H1 (cell line): Measurements from ENCODE around the gene SH2B2. TPM values are rescaled to one million over a fixed set of nuclear protein-coding genes. Genes with fewer than 3 reads are reported as not detected.
"Not testable (repeated sequence)": the region's sequence is repeated elsewhere in the genome, so short reads cannot be mapped to it uniquely, and the experiment has no call there.

Experiments
- CTCF ChIA-PET: fragments of 300-600 bp; sonication (Branson Sonifier 250); formaldehyde crosslinking; loops from one replicate; lab custom pipeline; 2021; ENCODE audit not compliant: partially characterized antibody; lab: Charles Lee
- POLR2A ChIA-PET: fragments of 300-600 bp; sonication (Branson Sonifier 250); formaldehyde crosslinking; loops from one replicate; lab custom pipeline; 2021; ENCODE audit warnings: inconsistent platforms; ENCODE audit not compliant: partially characterized antibody; lab: Charles Lee
- DNase-seq, 2 experiments: peaks; one replicate each; pipeline versions ENCODE4 v3.0.0 to v3.0.0-alpha.2; 2010 to 2022; ENCODE audit warnings: low spot score in 2 of 2, low read depth in 1 of 2, mixed read lengths in 1 of 2
- FAIRE-seq: peaks from 2 replicates; lab custom pipeline; 2011; peaks lifted over from hg19 to GRCh38; lab: Jason Lieb, UNC
- H2AFZ ChIP-seq: 2 replicates; pipeline ENCODE4 v1.8.1; 2012; ENCODE audit warnings: low read length, inconsistent platforms
- H2AK5ac ChIP-seq: 2 replicates; pipeline ENCODE4 v1.6.1; 2013; ENCODE audit warnings: low read depth, low read length
- H2BK120ac ChIP-seq: replicated peaks from 2 replicates; pipeline ENCODE3; 2013; ENCODE audit warnings: low read depth, low read length, inconsistent platforms
- H2BK12ac ChIP-seq: 2 replicates; pipeline ENCODE4 v1.6.1; 2013; ENCODE audit warnings: low read depth, low read length
- H2BK15ac ChIP-seq: 2 replicates; pipeline ENCODE4 v1.6.1; 2013; ENCODE audit warnings: low read length
- H2BK20ac ChIP-seq: 2 replicates; pipeline ENCODE4 v1.6.1; 2013; ENCODE audit warnings: low read length
- H2BK5ac ChIP-seq: 2 replicates; pipeline ENCODE4 v1.6.1; 2013; ENCODE audit warnings: low read depth, low read length
- H3K14ac ChIP-seq: 2 replicates; pipeline ENCODE4 v1.6.1; 2013; ENCODE audit warnings: inconsistent platforms; ENCODE audit not compliant: insufficient read length
- H3K18ac ChIP-seq: 2 replicates; pipeline ENCODE4 v1.6.1; 2013; ENCODE audit warnings: low read length; ENCODE audit errors: extremely low read depth
- H3K23ac ChIP-seq: 2 replicates; pipeline ENCODE4 v1.6.1; 2013; ENCODE audit warnings: inconsistent platforms; ENCODE audit not compliant: insufficient read length
- H3K23me2 ChIP-seq: 2 replicates; pipeline ENCODE4 v1.6.1; 2013; ENCODE audit warnings: low read depth, low read length
- H3K27ac ChIP-seq: 2 replicates; pipeline ENCODE4 v1.6.1; 2011; ENCODE audit warnings: low read depth, low read length, inconsistent platforms
- H3K27me3 ChIP-seq, 4 experiments: replicated peaks in 1 of 4; 1 replicate in 1 of 4; 2 replicates in 3 of 4; pipeline versions ENCODE4 v1.6.1 to v1.8.1; 2011 to 2013; ENCODE audit warnings: low read length in 3 of 4, mild to moderate bottlenecking in 3 of 4, inconsistent platforms in 2 of 4, mixed read lengths in 2 of 4, moderate library complexity in 1 of 4; ENCODE audit not compliant: control insufficient read depth in 3 of 4, insufficient read depth in 3 of 4; ENCODE audit errors: extremely low read depth in 1 of 4
- H3K36me3 ChIP-seq, 4 experiments: 2 replicates each; pipeline versions ENCODE4 v1.6.1 to v1.8.1; 2011 to 2013; ENCODE audit warnings: mild to moderate bottlenecking in 4 of 4, low read length in 3 of 4, moderate library complexity in 2 of 4, control low read depth in 1 of 4, inconsistent platforms in 1 of 4; ENCODE audit not compliant: insufficient read depth in 4 of 4, control insufficient read depth in 2 of 4
- H3K4ac ChIP-seq: replicated peaks from 2 replicates; pipeline ENCODE3; 2013; ENCODE audit warnings: low read length, low read depth, mixed read lengths, inconsistent platforms; ENCODE audit not compliant: insufficient read length
- H3K4me1 ChIP-seq, 4 experiments: replicated peaks in 1 of 4; 1 replicate in 1 of 4; 2 replicates in 3 of 4; pipeline versions ENCODE4 v1.6.1 to v1.8.1; 2011 to 2013; ENCODE audit warnings: low read length in 3 of 4, inconsistent platforms in 2 of 4, mixed read lengths in 1 of 4; ENCODE audit not compliant: insufficient read depth in 4 of 4, control insufficient read depth in 3 of 4
- H3K4me2 ChIP-seq, 2 experiments: 2 replicates each; pipeline versions ENCODE4 v1.6.1 to v1.8.1; 2011 to 2013; ENCODE audit warnings: low read depth in 2 of 2, low read length in 2 of 2, control low read depth in 1 of 2, inconsistent platforms in 1 of 2, mild to moderate bottlenecking in 1 of 2; ENCODE audit not compliant: insufficient read depth in 1 of 2
- H3K4me3 ChIP-seq, 4 experiments: fragments of 200-600, 300-600 bp in 1 of 4; sonication (generic), shearing (Covaris generic), sonication (Bioruptor Twin) in 1 of 4; 2 replicates each; pipeline versions ENCODE4 v1.5.1 to v1.8.1; 2011 to 2016; ENCODE audit warnings: low read length in 4 of 4, low read depth in 3 of 4, control low read depth in 2 of 4, inconsistent platforms in 2 of 4, mild to moderate bottlenecking in 2 of 4, mixed read lengths in 1 of 4, moderate library complexity in 1 of 4; ENCODE audit not compliant: insufficient read depth in 2 of 4; ENCODE audit errors: extremely low read depth in 1 of 4
- H3K56ac ChIP-seq: replicated peaks from 2 replicates; pipeline ENCODE3; 2013; ENCODE audit warnings: low read depth, mild to moderate bottlenecking, mixed read lengths, low read length, inconsistent platforms; ENCODE audit not compliant: insufficient read length
- H3K79me1 ChIP-seq: 2 replicates; pipeline ENCODE4 v1.6.1; 2013; ENCODE audit warnings: low read depth, low read length, control low read depth
- H3K79me2 ChIP-seq, 2 experiments: 2 replicates each; pipeline versions ENCODE4 v1.6.1 to v1.8.1; 2012 to 2013; ENCODE audit warnings: low read length in 2 of 2, mild to moderate bottlenecking in 2 of 2, inconsistent platforms in 1 of 2; ENCODE audit not compliant: insufficient read depth in 2 of 2, control insufficient read depth in 1 of 2
- H3K9ac ChIP-seq, 4 experiments: replicated peaks in 1 of 4; 1 replicate in 1 of 4; 2 replicates in 3 of 4; pipeline versions ENCODE4 v1.6.1 to v1.8.1; 2011 to 2013; ENCODE audit warnings: low read depth in 3 of 4, low read length in 3 of 4, control low read depth in 2 of 4, mild to moderate bottlenecking in 2 of 4, moderate library complexity in 2 of 4, inconsistent platforms in 1 of 4; ENCODE audit errors: extremely low read depth in 1 of 4
- H3K9me3 ChIP-seq, 2 experiments: 2 replicates each; pipeline versions ENCODE4 v1.6.1 to v1.8.1; 2012 to 2013; ENCODE audit warnings: mild to moderate bottlenecking in 2 of 2, moderate library complexity in 2 of 2, control low read depth in 1 of 2, inconsistent platforms in 1 of 2, low read depth in 1 of 2, low read length in 1 of 2, mixed read lengths in 1 of 2; ENCODE audit not compliant: insufficient read depth in 2 of 2
- H4K20me1 ChIP-seq, 2 experiments: replicated peaks in 1 of 2; 2 replicates each; pipeline versions ENCODE3 to v1.8.1; 2011 to 2013; ENCODE audit warnings: inconsistent platforms in 2 of 2, low read length in 2 of 2, mild to moderate bottlenecking in 1 of 2; ENCODE audit not compliant: insufficient read depth in 2 of 2, control insufficient read depth in 1 of 2
- H4K5ac ChIP-seq: 2 replicates; pipeline ENCODE4 v1.6.1; 2013; ENCODE audit warnings: low read length, low read depth, mixed read lengths, inconsistent platforms; ENCODE audit not compliant: insufficient read length
- H4K8ac ChIP-seq: 2 replicates; pipeline ENCODE4 v1.8.0; 2013; ENCODE audit warnings: mild to moderate bottlenecking, moderate library complexity, low read length, inconsistent platforms; ENCODE audit not compliant: insufficient read depth; ENCODE audit errors: extremely low read depth
- H4K91ac ChIP-seq: replicated peaks from 2 replicates; pipeline ENCODE3; 2013; ENCODE audit warnings: low read length, mixed read lengths, inconsistent platforms; ENCODE audit not compliant: insufficient read length
- WGBS, 2 experiments: shearing (Covaris generic) in 1 of 2; methylation state at CpG; one replicate each; pipeline versions ENCODE4 v1.1.6 to v1.1.7; 2013 to 2015; ENCODE audit warnings: low lambda C conversion rate in 2 of 2, mixed read lengths in 2 of 2, inconsistent platforms in 1 of 2, low coverage in 1 of 2, missing lambda C conversion rate in 1 of 2; ENCODE audit not compliant: insufficient replicate concordance in 2 of 2, insufficient coverage in 1 of 2, insufficient read length in 1 of 2; ENCODE audit errors: extremely low coverage in 1 of 2, missing lambda C conversion rate in 1 of 2; 5-methylcytosine and 5-hydroxymethylcytosine counted together
- polyA plus RNA-seq, 7 experiments: library from polyadenylated mRNA; depleted of rRNA in 3 of 7; stranded (reverse) in 5 of 7; unstranded in 2 of 7; fragments of >200 nt in 5 of 7; fragments of 200-250 nt in 2 of 7; gene quantifications; 1 replicate in 5 of 7; 2 replicates in 1 of 7; 4 replicates in 1 of 7; pipeline versions ENCODE4 v1.2.1 to v1.2.3, GENCODE V29; 2011 to 2013; ENCODE audit warnings: missing spikeins in 2 of 7, mixed read lengths in 2 of 7
- total RNA-seq: library from RNA; stranded (reverse); fragmentation: NEBNext Ultra II Directional; extraction: Animal tissue kit (Norgen Biotek cat#: 25700); gene quantifications from 2 replicates; pipeline ENCODE4 v1.2.1, GENCODE V29; 2021

SH2B2 gene
- total and polyA plus RNA-seq, 2 of the 8 experiments (the other 6 are each of a cell fraction or from before 2014, with no cell fraction given), result 11.5 to 18.7 TPM

DNA sequence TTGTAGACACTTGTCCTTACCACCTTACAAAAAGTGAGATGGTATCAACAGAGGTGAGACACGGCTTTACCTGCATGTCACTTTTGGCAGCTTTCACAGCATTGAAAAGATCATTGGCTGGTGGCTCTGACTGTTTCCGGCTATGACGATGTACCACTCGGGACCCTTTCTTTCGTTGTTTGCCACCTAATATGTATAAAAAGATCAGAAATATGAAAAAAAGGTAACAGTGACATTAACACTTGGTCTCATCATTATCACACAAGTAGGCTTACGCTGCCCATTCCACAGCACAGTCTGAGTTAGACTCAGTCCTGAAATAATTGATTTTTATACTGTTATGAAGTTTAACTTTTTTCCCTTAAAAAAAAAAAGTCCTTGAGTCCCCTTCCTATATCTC is 40.5 kb downstream of the SH2B2 start:
- H2AFZ ChIP-seq, POLR2A ChIA-PET, H3K23ac ChIP-seq, H3K27me3 ChIP-seq, H4K20me1 ChIP-seq, H3K18ac ChIP-seq, H2BK12ac ChIP-seq, H3K36me3 ChIP-seq, H3K9me3 ChIP-seq, H3K79me1 ChIP-seq, H3K27ac ChIP-seq, H2BK20ac ChIP-seq, H2AK5ac ChIP-seq, FAIRE-seq, H3K4me2 ChIP-seq, H3K4me3 ChIP-seq, H2BK5ac ChIP-seq, H4K8ac ChIP-seq, H3K56ac ChIP-seq, H2BK120ac ChIP-seq, H3K4me1 ChIP-seq, H4K5ac ChIP-seq, H4K91ac ChIP-seq, H3K79me2 ChIP-seq, H3K14ac ChIP-seq, H3K4ac ChIP-seq, H3K9ac ChIP-seq, H2BK15ac ChIP-seq, H3K23me2 ChIP-seq, DNase-seq: not testable (repeated sequence)
- 93% methylated on average over 6 of the region's 6 CpGs; no CpG with 5 or more reads in 1 of the 2 experiments for WGBS, 2 experiments
- CTCF ChIA-PET, result interaction anchor here (1.1 kb wide), 1 partner anchor 77 kb away, joined by 3 read pairs; no protein-coding TSS in a partner anchor

DNA sequence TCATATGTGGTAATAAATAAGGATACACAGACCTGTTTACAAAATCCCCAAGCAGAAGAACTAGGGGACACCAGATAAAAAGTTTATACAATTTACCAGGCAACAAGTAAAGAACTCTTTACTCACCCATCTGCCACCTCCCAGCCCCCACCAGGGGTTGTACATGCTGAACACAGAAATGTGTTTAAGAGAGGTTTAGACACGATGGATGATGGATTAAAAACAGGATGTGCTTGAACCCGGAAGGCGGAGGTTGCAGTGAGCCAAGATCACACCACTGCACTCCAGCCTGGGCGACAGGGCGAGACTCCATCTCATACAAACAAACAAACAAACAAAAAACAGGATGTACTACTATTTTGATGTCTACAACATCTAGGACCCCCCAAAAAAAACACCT is 42.2 kb downstream of the SH2B2 start:
- H3K9ac ChIP-seq, H3K4me1 ChIP-seq, H2AK5ac ChIP-seq, H3K4ac ChIP-seq, H3K23ac ChIP-seq, H3K79me1 ChIP-seq, H4K8ac ChIP-seq, H3K36me3 ChIP-seq, H3K18ac ChIP-seq, H4K20me1 ChIP-seq, H2BK15ac ChIP-seq, H4K5ac ChIP-seq, H3K79me2 ChIP-seq, POLR2A ChIA-PET, H2AFZ ChIP-seq, H2BK20ac ChIP-seq, H3K27me3 ChIP-seq, FAIRE-seq, H2BK5ac ChIP-seq, H3K27ac ChIP-seq, DNase-seq, H3K23me2 ChIP-seq, H3K56ac ChIP-seq, H3K4me3 ChIP-seq, H3K9me3 ChIP-seq, H3K14ac ChIP-seq, H4K91ac ChIP-seq, H2BK12ac ChIP-seq, H2BK120ac ChIP-seq, H3K4me2 ChIP-seq: not testable (repeated sequence)
- CTCF ChIA-PET, result interaction anchor here (1.5 kb wide), 1 partner anchor 27 kb away, joined by 4 read pairs; no protein-coding TSS in a partner anchor
- WGBS, 2 experiments, result 100% methylated on average over 4 of the region's 5 CpGs; no CpG with 5 or more reads in 1 of the 2 experiments
